Hematopoietic multipotent progenitor cell treated with erythropoietin and hydrocortisone succinate and interleukin-3 and kit ligand, for 15 days (in vitro differentiated cells): ENCODE data around the gene RNF187.

Experiments used
- DNase-seq: peaks from one replicate; pipeline ENCODE4 v3.0.0-alpha.2; 2015; ENCODE audit warnings: low spot score

The RNF187 gene

GRCh38 chr1:228544021-228544850 is 57.1 kb downstream of the RNF187 start:
- DNase-seq, result no peak

GRCh38 chr1:228544921-228545591 is 57.9 kb downstream of the RNF187 start:
- no peak for DNase-seq
